Nucleus accumbens (tissue), 56 donors: ENCODE results near the gene CTNNA3.

Experiments
- DNase-seq, 56 donors: peaks; one replicate each; lab custom pipeline; 2025; lab: John Stamatoyannopoulos, UW

CTNNA3 gene

DNA sequence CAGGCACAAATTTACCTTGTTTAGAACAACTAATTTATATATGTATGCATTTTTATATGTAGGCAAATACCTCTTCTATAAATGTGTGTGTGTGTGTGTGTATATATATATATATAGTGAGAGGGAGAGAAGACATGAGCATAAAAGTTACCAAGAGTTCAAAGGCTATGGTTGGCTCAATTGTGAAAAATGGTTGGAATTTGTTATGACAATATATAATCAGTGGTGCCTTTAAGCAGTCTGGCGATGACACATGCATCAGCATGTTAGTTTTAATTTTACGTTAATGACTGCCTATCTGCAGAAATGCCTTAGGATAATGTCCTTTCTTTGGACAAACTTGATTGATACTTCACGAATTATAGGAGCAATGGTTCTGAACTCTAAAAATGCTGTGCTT lies 1750.9 kb downstream of the CTNNA3 start:
- no peak for DNase-seq

DNA sequence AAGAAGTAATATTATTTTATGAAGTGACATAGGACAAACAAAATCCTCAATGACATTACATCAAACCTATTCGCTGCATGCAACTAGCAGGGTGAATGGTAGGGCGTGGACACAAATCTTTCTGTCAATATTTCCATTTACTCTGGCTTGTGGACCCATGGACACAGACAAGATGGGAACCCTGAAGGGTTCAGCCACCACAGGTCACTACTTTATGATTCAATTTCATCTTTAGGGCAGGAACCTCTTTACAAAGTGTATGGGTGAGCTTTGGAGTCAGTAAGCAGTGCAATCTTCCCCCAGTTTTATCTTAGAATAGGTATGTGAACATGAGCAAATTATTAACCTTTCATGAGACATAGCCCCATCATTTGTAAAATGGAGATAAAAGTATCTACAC lies 1752.5 kb downstream of the CTNNA3 start:
- DNase-seq = no peak

DNA sequence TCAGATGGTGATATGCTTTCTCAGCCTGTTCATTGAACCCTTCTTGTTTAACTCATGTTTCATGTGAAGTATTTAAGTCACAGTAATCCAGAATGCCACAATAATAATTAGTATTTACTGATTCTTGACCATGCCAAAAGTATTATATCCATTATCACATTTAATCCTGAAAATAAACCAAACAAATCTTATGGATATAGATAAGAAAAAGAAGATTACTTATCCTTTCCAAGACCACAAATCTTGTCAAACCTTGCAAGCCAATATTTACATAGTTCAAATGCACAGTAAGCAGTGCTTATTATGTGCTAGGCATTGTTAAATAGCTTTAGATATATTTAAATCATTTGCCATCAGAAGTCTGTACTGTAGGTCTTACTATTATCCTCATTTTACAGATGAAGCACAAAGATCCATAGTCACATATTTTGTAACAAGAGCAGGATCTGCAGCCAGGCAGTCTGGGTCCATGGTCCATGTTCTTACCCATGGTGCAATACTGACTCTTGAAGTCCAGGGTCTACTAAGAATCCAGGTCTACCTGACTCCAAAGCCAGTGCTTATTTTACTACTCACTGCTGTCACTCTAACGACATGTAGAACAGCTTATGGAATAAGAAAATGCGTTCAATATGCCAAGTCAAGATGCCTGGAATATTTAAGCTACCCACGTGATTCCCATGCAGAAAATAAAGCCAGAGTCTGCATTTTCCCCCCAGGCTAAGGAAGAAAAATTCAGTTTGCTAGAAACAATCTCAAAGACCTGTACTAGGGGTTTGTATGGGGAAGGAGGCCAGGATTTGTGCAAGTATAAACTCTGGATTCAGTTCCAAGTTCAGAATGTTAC lies 1755.0 kb downstream of the CTNNA3 start:
- DNase-seq = no peak

DNA sequence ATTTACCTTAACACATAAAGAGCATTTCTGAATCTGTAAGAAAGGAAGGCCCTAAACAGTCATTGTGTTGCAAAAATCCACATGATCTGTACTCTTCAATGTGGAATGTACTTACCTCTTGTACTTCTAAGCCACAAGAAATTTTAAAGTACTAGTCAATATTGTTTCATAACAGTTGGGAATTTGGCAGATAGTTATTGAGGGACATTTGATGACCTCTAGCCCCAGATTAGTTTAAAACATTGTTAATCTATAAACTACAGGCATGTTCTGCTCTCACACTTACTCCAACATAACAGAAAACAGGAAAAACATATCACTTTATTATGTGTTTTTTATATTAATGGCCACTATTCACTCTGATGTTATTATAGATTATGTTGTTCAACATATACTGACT lies 1755.9 kb downstream of the CTNNA3 start:
- DNase-seq = no peak

DNA sequence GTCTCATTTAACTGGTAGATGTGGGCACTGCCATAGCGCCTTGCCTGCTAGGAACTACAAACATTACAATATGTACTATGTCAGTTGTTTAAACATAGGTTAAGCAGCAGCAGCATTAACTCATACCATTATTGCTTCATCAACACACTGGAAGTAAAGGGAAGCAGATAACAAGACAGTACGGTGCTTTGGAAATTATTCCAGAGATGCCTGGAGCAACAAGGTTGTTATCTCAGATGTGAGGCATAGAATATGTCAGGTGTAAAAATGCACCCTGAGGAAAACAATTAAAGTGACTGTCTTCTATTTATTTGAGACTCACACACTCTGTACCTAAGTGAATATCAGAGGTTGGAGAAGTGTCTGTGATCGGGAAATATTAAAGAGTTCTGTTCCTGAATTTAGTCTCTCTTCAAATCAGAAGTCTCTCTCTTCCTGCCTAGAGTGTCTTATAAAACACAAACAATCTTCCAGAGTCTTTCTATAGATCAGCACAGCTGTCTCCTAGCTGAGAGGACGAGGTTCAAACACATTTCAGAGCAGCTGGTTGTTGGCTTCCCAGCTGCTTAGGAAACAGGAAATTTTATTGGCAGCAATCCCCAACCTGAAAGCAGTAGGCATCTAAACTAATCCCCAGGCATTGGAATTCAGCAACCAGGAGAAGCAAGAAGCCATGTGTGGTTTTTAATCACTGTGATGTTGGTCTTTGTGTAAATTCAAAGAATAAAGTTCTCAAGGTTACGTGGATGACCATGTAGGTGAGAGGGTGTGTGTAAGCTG lies 1764.5 kb downstream of the CTNNA3 start:
- DNase-seq = no peak

DNA sequence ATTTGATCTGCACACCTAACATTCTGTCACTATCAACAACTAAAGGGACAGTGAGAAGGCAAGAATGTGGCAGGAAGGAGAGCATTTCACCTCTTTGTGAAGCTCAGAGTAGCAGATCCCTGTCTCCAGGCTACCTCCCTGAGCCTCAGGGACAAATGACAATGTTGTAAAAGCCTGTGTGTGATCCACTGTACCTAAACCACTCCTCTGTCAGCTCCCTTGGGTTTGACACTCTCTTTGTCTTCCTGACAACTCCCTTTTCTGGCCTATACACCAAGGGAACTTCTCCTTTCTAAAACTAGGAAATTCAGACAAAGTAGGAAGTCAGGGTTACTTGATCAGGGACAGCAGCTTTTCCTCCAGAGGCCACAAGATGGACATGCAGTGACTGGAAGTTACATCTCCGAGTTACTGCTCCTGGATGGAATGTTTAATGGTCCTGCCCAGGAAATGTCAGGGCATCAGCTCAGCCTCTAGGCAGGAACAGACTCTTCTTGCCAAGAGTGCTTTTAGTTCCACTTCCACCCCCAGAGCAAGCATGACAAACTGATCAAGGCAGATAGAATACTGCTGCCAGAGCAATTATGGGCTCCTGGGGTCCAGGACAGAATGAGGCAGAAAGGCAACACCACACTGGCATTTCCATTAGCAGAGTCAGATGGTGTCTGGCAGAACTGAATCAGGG lies 1784.7 kb downstream of the CTNNA3 start:
- DNase-seq = no peak

DNA sequence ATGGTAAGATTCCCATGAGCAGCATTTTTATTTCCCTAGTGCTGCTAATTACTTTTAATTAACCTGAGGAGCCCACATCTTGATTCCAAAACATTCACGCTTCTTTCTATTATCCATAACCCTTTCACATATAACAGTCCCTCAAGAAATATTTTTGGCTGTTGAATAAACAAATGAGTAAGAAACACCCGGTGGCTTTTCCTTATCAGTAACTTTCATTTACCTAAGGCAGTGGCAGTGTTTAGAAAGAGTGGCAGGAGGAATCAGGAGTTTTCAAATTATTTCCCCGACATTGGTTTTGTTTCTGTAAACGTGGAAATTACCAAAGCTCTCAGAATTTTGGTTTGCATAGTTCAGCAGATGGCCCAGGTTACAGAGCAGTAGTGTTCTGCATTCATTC lies 1785.8 kb downstream of the CTNNA3 start:
- DNase-seq = no peak

DNA sequence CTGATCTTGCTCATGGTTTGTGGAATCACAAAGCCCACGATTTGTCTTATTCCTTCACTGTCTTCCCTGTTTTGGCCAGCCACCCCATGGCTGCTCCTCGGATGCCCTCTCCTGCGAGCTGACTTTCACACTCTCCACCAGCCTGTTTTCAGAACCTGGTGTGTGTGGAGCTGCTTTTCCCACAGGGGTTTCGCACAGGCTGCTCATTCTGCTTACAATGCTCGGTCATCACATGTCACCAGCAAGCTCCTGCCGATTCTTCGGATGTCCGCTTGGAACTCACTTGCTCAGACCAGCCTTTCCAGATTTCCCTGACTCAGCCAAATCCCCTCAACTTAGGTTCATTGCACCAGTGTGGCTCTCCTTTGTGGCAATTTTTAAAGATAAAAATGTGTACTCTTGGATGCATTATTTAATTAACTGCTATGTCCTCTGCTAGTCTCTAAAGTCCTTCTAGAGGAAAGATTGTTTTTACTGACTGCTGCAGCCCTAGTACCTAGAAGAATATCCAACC lies 1788.7 kb downstream of the CTNNA3 start:
- DNase-seq = no peak

DNA sequence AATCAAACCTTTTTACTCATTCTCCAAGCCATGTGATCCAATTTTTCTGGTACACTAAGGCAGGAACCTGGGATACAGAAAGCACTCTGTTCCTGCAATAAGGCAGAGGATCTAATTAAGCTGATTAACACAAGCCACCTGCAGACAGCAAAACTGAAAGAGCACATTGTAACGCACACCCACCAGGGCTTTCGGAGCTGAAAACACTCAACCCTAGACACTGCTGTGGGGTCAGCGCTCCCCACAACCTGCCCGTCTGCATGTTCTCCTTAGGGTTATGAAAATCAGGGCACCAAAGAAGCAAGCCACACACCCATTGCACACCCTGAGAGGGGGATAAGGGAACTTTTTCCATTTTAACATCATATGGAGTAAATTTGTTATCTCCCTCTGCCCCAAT lies 1792.4 kb downstream of the CTNNA3 start:
- DNase-seq = no peak

DNA sequence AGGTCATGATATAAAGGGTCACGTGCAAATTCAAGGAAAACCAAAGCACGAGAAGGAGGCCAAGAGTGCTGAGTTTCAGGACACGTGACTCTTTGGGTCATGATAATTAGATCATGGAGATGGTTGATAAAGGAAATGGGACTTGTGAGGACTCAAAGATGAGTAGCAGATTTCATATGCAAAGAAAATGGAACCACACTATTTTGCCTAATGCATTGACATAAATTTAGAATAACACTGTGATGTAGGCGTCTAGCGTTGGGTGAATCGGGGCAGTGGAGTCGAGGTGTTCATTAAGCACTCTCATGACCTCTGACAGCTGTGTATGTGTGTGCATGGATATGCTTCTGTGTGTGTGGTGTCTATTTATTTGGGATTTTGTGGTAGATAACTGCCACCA lies 1795.7 kb downstream of the CTNNA3 start:
- no peak for DNase-seq

DNA sequence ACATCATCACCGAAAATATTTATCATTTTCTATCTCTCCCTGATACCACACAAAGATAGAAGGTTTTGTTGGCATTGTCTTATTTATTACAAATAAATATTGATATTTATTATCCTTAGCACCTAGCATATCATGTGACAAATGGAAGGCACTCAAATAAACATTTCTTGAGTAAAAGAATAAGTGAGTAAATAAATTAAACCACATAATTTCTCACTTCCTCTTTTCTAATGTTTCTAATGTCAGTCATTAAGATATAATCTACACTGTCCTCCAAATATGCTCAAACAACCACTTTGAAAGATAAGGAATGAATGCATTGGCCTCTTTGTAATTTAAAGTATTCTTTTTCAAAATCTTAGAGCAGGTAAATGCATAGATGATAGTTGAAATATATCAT lies 1797.9 kb downstream of the CTNNA3 start:
- no peak for DNase-seq

DNA sequence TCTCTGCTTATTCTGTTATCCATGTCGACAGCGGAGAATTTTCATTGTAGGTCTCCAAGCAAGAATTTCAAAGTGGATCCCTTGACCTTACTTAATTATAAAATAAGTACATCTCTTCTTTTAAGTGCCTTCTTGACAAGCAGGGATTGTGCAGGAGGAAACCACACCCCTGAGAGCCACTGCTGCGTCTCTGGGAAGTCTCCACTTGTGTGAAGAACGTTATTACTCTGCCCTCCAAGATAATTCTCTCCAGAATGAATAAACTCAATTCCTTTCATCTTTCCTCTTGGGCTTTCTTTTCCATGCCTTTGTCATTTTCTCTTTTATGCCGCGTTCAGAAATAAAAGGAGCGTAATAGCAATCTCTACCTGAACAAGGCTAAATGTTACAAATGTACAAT lies 1801.0 kb downstream of the CTNNA3 start:
- DNase-seq = no peak

DNA sequence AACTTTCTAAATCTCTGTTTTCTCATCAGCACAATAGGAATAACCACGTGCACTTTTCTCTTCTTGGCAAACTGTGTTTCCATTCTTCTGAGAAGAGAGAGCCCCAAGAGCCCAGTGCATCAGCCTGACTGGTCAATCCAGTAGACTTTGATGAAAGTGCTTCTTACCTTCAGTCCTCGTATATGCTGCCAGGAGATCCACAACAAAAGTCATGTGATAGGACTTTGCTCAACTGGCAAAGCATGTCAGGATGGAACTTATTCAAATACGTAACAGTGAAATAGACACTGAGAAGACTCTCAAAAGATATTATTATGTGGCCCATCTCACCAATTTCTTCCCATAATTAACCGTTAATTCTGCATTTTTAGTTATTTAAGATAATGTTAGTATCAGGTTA lies 1801.6 kb downstream of the CTNNA3 start:
- DNase-seq = no peak

DNA sequence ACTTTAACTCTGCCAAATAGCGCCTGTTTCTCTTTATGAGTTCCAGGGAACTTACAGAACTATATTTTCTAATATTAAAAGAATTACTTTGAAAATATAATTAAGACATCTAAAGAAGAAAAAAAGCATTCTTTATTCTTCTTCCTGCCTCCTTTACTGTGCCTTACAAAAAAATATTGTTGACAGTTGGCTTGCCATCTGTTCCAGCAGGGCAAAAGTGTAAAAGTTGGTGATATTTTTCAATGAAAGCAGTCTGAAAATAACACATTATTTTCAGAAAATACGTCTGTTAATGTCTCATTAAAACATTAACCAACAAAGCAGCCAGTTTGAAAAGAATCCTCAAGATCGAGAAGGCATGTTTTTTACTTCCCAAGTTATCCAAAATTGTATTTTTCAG lies 1802.3 kb downstream of the CTNNA3 start:
- DNase-seq = no peak

DNA sequence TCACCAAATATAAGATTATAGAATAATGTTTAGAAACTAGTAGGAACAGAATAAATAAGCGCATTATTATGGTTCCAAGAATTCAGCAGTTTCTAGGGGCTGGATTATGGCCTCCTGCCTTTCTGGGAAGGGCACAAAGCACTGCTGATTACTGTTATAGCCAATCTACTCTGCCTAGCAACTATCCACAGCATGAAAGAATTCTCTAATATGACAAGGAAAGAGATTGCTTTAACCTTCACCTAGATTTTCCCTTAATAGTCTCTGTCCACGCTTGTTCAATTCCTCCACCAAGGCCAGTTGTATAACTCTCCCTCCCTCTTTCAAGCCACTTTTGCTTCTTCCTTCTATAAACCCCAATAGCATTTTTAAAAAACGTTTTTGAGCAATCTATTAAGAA lies 1803.7 kb downstream of the CTNNA3 start:
- no peak for DNase-seq

DNA sequence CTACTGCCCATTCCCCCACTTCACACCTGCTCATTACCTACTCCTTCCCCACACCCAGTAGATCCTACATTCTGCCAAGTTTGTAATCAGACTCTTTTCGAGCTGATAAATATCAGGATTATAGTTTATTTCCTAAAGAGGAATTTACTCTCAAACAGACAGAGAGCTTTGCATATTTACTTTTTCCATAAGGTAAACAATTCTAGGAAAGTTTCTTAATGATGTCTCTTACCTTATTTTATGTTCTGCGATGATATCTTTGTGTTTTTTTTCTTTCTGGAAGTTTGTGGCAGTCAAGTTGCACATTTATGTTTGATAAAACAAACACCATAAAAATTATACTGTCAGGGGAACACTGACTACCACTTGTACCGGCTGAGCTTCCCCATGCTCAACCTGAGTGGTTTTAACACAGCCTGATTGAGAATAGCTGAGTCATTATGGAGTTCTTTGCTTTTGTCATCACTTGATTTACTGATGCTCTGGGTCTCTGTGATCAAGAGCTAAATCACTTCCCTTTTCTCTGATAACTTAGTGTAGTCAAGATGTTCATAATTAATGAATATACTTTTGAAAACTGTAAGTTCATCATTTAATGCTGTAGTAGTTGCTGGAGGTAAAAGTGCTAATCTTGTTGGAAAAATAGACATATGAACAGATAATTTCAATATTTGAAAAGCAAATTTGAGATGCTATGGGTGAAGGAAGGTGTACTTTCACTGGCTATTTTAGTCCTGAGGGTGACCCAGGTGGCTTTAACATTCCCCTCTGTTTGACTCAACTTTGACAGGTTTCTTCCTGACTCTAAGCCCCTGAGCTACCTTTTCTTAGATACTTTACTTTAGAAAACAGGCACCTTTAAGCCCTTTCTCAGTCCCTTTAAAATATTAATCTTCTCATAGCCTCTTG lies 1804.7 kb downstream of the CTNNA3 start:
- DNase-seq = no peak

DNA sequence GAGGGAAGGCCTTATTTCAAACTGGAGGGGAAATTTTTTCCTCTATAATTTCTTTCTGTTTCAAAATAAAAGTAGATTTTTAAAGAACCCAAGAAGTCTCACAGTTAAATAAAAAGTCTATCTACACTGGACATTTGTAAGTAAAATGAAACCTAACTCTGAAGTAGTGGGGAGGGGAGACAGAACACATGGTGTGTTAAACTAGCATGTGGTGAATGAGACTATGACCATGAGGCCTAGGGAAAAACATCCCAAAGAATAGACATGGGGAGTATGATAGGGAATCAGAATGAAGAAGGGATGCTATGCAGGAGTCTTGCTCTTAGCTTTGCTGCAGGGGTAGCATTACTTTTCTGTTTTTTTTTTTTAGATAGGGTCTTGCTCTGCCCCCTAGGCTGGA lies 1831.5 kb downstream of the CTNNA3 start:
- DNase-seq = no peak

DNA sequence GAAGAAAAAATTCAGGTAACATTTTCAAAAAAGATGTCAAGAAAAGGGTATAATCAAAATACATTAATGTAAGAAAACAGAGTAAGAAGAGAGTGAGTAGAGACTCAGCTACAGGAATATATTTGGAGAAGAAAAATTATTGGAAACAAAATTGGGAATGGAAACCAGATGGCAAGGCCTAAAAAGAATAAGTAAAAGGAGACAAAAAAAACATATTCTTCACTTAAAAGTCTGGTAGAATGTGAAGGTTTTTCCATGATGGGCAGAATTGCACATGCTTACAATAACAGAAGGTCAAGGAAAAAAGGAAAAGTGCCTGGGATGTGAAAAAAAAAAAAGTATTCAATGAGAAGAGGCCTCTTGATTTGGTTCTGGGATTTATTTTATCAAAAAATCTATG lies 1832.0 kb downstream of the CTNNA3 start:
- no peak for DNase-seq
